Breast epithelium (tissue), 3 donors: ENCODE data around the gene FMNL2.

Experiments used
- POLR2A ChIP-seq: fragments of 450-650 bp; IDR thresholded peaks from one replicate; pipeline ENCODE4 v1.6.1; 2016; ENCODE audit warnings: antibody characterized with exemption, mild to moderate bottlenecking, moderate library complexity
- POLR2AphosphoS5 ChIP-seq, 3 donors: sonication (generic); formaldehyde crosslinking; IDR thresholded peaks; one replicate each; pipeline ENCODE4 v1.6.1; 2017; ENCODE audit warnings: antibody characterized with exemption in 3 of 3
- TF ChIP-seq, protein P1 (sequence below), 3 donors: fragments of 450-650 bp; IDR thresholded peaks; one replicate each; pipeline ENCODE4 v1.5.1; 2016 to 2017; ENCODE audit warnings: antibody characterized with exemption in 3 of 3, mild to moderate bottlenecking in 3 of 3, moderate library complexity in 3 of 3

- TF ChIP-seq, protein P1, sequence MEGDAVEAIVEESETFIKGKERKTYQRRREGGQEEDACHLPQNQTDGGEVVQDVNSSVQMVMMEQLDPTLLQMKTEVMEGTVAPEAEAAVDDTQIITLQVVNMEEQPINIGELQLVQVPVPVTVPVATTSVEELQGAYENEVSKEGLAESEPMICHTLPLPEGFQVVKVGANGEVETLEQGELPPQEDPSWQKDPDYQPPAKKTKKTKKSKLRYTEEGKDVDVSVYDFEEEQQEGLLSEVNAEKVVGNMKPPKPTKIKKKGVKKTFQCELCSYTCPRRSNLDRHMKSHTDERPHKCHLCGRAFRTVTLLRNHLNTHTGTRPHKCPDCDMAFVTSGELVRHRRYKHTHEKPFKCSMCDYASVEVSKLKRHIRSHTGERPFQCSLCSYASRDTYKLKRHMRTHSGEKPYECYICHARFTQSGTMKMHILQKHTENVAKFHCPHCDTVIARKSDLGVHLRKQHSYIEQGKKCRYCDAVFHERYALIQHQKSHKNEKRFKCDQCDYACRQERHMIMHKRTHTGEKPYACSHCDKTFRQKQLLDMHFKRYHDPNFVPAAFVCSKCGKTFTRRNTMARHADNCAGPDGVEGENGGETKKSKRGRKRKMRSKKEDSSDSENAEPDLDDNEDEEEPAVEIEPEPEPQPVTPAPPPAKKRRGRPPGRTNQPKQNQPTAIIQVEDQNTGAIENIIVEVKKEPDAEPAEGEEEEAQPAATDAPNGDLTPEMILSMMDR (IDR thresholded peaks at IDR 0.05), result no peak
- no peak for TF ChIP-seq POLR2A
- no peak for TF ChIP-seq POLR2AphosphoS5 (IDR thresholded peaks at IDR 0.05)
Observed at GRCh38 chr2:152509772-152510491, 175.0 kb downstream of the FMNL2 start.
